Subcutaneous adipose tissue (tissue), 4 donors: ENCODE measurements around the gene SRA1. TPM values are rescaled to one million over a fixed set of nuclear protein-coding genes. Genes with fewer than 3 reads are reported as not detected.

ENCODE experiments used
- CTCF ChIP-seq: fragments of 450-650 bp; IDR thresholded peaks from one replicate; pipeline ENCODE4 v1.5.1; 2016; ENCODE audit warnings: low read depth, mild to moderate bottlenecking, control low read depth, antibody characterized with exemption, moderate library complexity
- total RNA-seq, 4 donors: library from RNA; depleted of rRNA; stranded (reverse); fragments of >200 nt; gene quantifications; one replicate each; pipeline ENCODE4 v1.1.0, GENCODE V29; 2016

Gene SRA1
- total RNA-seq, 4 donors from 2014 or later = 12.4 to 33.3 (median 14.7) TPM

- TF ChIP-seq CTCF = no peak
Observed at GRCh38 chr5:140564196-140565023, 7.1 kb upstream of the SRA1 start, which contains the start of the genes APBB3 and SLC35A4. Gene APBB3, minus strand, starts transcription at chr5:140564598. Its CDS starts 353 bp downstream, at chr5:140564245. Gene SLC35A4, plus strand, starts transcription at chr5:140564828. Its CDS starts 2,342 bp downstream, at chr5:140567170.

- TF ChIP-seq CTCF = no peak
Observed at GRCh38 chr5:140563596-140563995, 6.3 kb upstream of the SRA1 start.

- no peak for TF ChIP-seq CTCF
Observed at GRCh38 chr5:140561753-140562523, 4.7 kb upstream of the SRA1 start.

GRCh38 chr5:140560227-140560626, 3.0 kb upstream of the SRA1 start:
- TF ChIP-seq CTCF = no peak

- no peak for TF ChIP-seq CTCF
Observed at GRCh38 chr5:140558542-140558941, 1.3 kb upstream of the SRA1 start.

- TF ChIP-seq CTCF = no peak
Observed at GRCh38 chr5:140557965-140558364, 692 bp upstream of the SRA1 start.

- no peak for TF ChIP-seq CTCF
Observed at GRCh38 chr5:140556438-140556837, 835 bp downstream of the SRA1 start.
